ENCODE measurements around the gene STK31. TPM values are rescaled to one million over a fixed set of nuclear protein-coding genes. Genes with fewer than 3 reads are reported as not detected.

The STK31 gene
- polyA plus RNA-seq, 2 of the 4 experiments (the other 2 are of a cell fraction): 2.3 to 3.9 TPM

- TF ChIP-seq HOXA7 (CRISPR knock-in tag; IDR thresholded peaks at IDR 0.05) (no peak), PHF8 (IDR thresholded peaks at IDR 0.05; ENCODE audit: borderline replicate concordance, low read depth) (peak; percentile 41; the same call in 1 of the 2 replicates), EHF (CRISPR knock-in tag; IDR thresholded peaks at IDR 0.05) (no peak), HOXB5 (CRISPR knock-in tag; IDR thresholded peaks at IDR 0.05) (no peak), RARB (CRISPR knock-in tag; IDR thresholded peaks at IDR 0.05) (no peak), KDM1A (IDR thresholded peaks at IDR 0.05; ENCODE audit: low read depth) (no peak), FOXS1 (CRISPR knock-in tag; IDR thresholded peaks at IDR 0.05) (no peak), MYC (IDR thresholded peaks at IDR 0.05; ENCODE audit: borderline replicate concordance, low read length) (0 out of 2 replicates have a peak, but pooled peaks have one; percentile 10), MAZ (IDR thresholded peaks at IDR 0.05; ENCODE audit: borderline replicate concordance, low read depth, low read length) (no peak), SREBF2 (IDR thresholded peaks at IDR 0.05) (no peak), NR3C1 (IDR thresholded peaks at IDR 0.05) (no peak), GATA3 (IDR thresholded peaks at IDR 0.05; ENCODE audit: borderline replicate concordance) (no peak), TFCP2L1 (CRISPR knock-in tag; IDR thresholded peaks at IDR 0.05) (no peak), ZSCAN20 (CRISPR knock-in tag; IDR thresholded peaks at IDR 0.05) (no peak), REST (IDR thresholded peaks at IDR 0.05) (no peak), CBX2 (IDR thresholded peaks at IDR 0.05; ENCODE audit: borderline replicate concordance, low read depth) (no peak), EP300 (IDR thresholded peaks at IDR 0.05) (no peak), CHD2 (IDR thresholded peaks at IDR 0.05; ENCODE audit: low read length, partially characterized antibody) (no peak), HOXB13 (CRISPR knock-in tag; IDR thresholded peaks at IDR 0.05; ENCODE audit: low read depth) (no peak; the same call in 1 of the 2 replicates), TP53 (CRISPR knock-in tag; IDR thresholded peaks at IDR 0.05) (no peak), POLR2A (IDR thresholded peaks at IDR 0.05; ENCODE audit: low read length) (no peak), JUNB (IDR thresholded peaks at IDR 0.05) (no peak), MAX (IDR thresholded peaks at IDR 0.05) (peak; percentile 99), KDM5A (IDR thresholded peaks at IDR 0.05) (no peak), RCOR1 (IDR thresholded peaks at IDR 0.05; ENCODE audit: low read depth, low read length) (no peak)
These were observed 30.1 kb upstream of the STK31 start, which contains the start of gene FAM221A (continued) for GRCh38 chr7:23679898-23680413.

GRCh38 chr7:23680414-23681405, 29.3 kb upstream of the STK31 start:
- no peaks in the 10 kb centered on the region; the same call in 2 of the 3 replicates for H3K9me3 ChIP-seq
- TF ChIP-seq PHF8 (IDR thresholded peaks at IDR 0.05; ENCODE audit: borderline replicate concordance, low read depth): no peak
- TF ChIP-seq RARB (CRISPR knock-in tag; IDR thresholded peaks at IDR 0.05): no peak
- TF ChIP-seq EP300 (IDR thresholded peaks at IDR 0.05): no peak
- no peak for TF ChIP-seq KDM1A (IDR thresholded peaks at IDR 0.05; ENCODE audit: low read depth)
- no peak for TF ChIP-seq KDM5A (IDR thresholded peaks at IDR 0.05)
- TF ChIP-seq TFCP2L1 (CRISPR knock-in tag; IDR thresholded peaks at IDR 0.05): no peak
- no peak for TF ChIP-seq RCOR1 (IDR thresholded peaks at IDR 0.05; ENCODE audit: low read depth, low read length)
- TF ChIP-seq HES2 (IDR thresholded peaks at IDR 0.05): no peak
- no peak for TF ChIP-seq SREBF2 (IDR thresholded peaks at IDR 0.05)
- no peak for TF ChIP-seq HOXB5 (CRISPR knock-in tag; IDR thresholded peaks at IDR 0.05)
- no peak for TF ChIP-seq MYC (IDR thresholded peaks at IDR 0.05; ENCODE audit: borderline replicate concordance, low read length)
- no peak for TF ChIP-seq CHD2 (IDR thresholded peaks at IDR 0.05; ENCODE audit: low read length, partially characterized antibody)
- TF ChIP-seq NR3C1 (IDR thresholded peaks at IDR 0.05): no peak
- no peak for TF ChIP-seq E2F6 (IDR thresholded peaks at IDR 0.05; ENCODE audit: borderline replicate concordance, low read depth)
- no peak for TF ChIP-seq EHMT2 (IDR thresholded peaks at IDR 0.05; ENCODE audit: low read depth)
- TF ChIP-seq SMC3 (IDR thresholded peaks at IDR 0.05): no peak
- no peak for TF ChIP-seq USF2 (IDR thresholded peaks at IDR 0.05)
- ChIA-PET POLR2A (no interaction called here), CTCF (interaction anchor here (0.6 to 2.1 kb wide), 12 partner anchors 9 to 453 kb away, joined by 3 to 9 read pairs (median 3); no protein-coding TSS in a partner anchor)
- ATAC-seq (peak in 1 of 2 experiments; percentile 55; a peak in 2 of 6 replicates), FAIRE-seq (no peak), DNase-seq (ENCODE audit: low read depth in 1 of 2, low spot score in 1 of 2) (no peak)
- 91% methylated on average over 40 of the region's 42 CpGs for WGBS (ENCODE audit: missing lambda C conversion rate)
- H3K27ac ChIP-seq: peak overlapping the region; percentile 63 to 85; a peak in 5 of 6 replicates
- peak overlapping the region; percentile 56 for H3K4me3 ChIP-seq
- no peaks in the 10 kb centered on the region for H3K4me1 ChIP-seq
- H3K4me2 ChIP-seq: peak overlapping the region; percentile 91

All from A549 (cell line).